HFFc6 (cell line): ENCODE data around the gene BABAM2. TPM values are rescaled to one million over a fixed set of nuclear protein-coding genes. Genes with fewer than 3 reads are reported as not detected.

Experiments
- DNase-seq: peaks from one replicate; pipeline ENCODE4 v3.0.0-alpha.2; 2018
- H3K27ac Mint-ChIP-seq: 2 replicates; pipeline ENCODE4 v1.8.0; 2020; ENCODE audit warnings: mild to moderate bottlenecking, mixed read lengths
- H3K27me3 Mint-ChIP-seq: 2 replicates; pipeline ENCODE4 v1.8.0; 2021; ENCODE audit warnings: mild to moderate bottlenecking, moderate library complexity, mixed read lengths; ENCODE audit not compliant: insufficient read depth
- H3K36me3 Mint-ChIP-seq: 2 replicates; pipeline ENCODE4 v1.8.0; 2021; ENCODE audit warnings: low read depth, mixed read lengths
- H3K4me1 Mint-ChIP-seq: 2 replicates; pipeline ENCODE4 v1.8.0; 2020; ENCODE audit warnings: low read depth, mixed read lengths
- H3K4me3 Mint-ChIP-seq: 2 replicates; pipeline ENCODE4 v1.8.0; 2020; ENCODE audit warnings: mild to moderate bottlenecking, moderate library complexity, mixed read lengths
- H3K9me3 Mint-ChIP-seq: 2 replicates; pipeline ENCODE4 v1.8.0; 2020; ENCODE audit warnings: mild to moderate bottlenecking, mixed read lengths
- CTCF ChIP-seq: fragments of 200-600 bp; sonication (generic); IDR thresholded peaks from 2 replicates; pipeline ENCODE4 v1.5.0; 2021; ENCODE audit warnings: antibody characterized with exemption, mild to moderate bottlenecking
- total RNA-seq, 6 experiments: library from RNA; stranded (reverse); fragmentation: NEBNext Ultra II Directional; extraction: Animal tissue kit (Norgen Biotek cat#: 25700); gene quantifications; 2 replicates in 1 of 6; 3 replicates in 5 of 6; pipeline ENCODE4 v1.2.3, GENCODE V29; 2021

BABAM2 gene
- total RNA-seq, 6 experiments from 2014 or later: 30.8 to 46.6 (median 41.2) TPM

GRCh38 chr2:28155627-28156026 is 265.1 kb downstream of the BABAM2 start:
- Mint-ChIP-seq H3K9me3 (peaks cover 16% of the 10 kb centered on the region), H3K36me3 (peaks cover 37% of the 10 kb centered on the region)
- DNase-seq: no peak

GRCh38 chr2:28158791-28159190 is 268.3 kb downstream of the BABAM2 start:
- peaks cover 28% of the 10 kb centered on the region for H3K36me3 Mint-ChIP-seq
- no peak for DNase-seq
- no peak for TF ChIP-seq CTCF
- H3K9me3 Mint-ChIP-seq: peaks cover 16% of the 10 kb centered on the region
- H3K4me1 Mint-ChIP-seq: peaks cover 22% of the 10 kb centered on the region
- peaks cover 1% of the 10 kb centered on the region; the same call in 1 of the 2 replicates for H3K27me3 Mint-ChIP-seq
- H3K4me3 Mint-ChIP-seq: no peak overlapping the region
- H3K27ac Mint-ChIP-seq: no peak overlapping the region

More at GRCh38 chr2:28155627-28156026, 265.1 kb downstream of the BABAM2 start:
- Mint-ChIP-seq H3K27ac (no peak overlapping the region), H3K27me3 (peaks cover 1% of the 10 kb centered on the region; the same call in 1 of the 2 replicates), H3K4me1 (peaks cover 23% of the 10 kb centered on the region), H3K4me3 (no peak overlapping the region)
- TF ChIP-seq CTCF: peak; percentile 86

- peaks cover 2% of the 10 kb centered on the region for H3K9me3 Mint-ChIP-seq
- DNase-seq: peak; percentile 57
- peaks cover 20% of the 10 kb centered on the region for H3K36me3 Mint-ChIP-seq
- H3K4me1 Mint-ChIP-seq: peaks cover 44% of the 10 kb centered on the region
- no peak overlapping the region for H3K4me3 Mint-ChIP-seq
- H3K27ac Mint-ChIP-seq: peak overlapping the region; percentile 69
- no peaks in the 10 kb centered on the region for H3K27me3 Mint-ChIP-seq
- TF ChIP-seq CTCF: no peak
Observed at GRCh38 chr2:28160986-28161425, 270.5 kb downstream of the BABAM2 start.

- TF ChIP-seq CTCF: no peak
- H3K27ac Mint-ChIP-seq: 0 out of 2 replicates have a peak overlapping the region, but pooled peaks have one; percentile 69
- H3K4me1 Mint-ChIP-seq: peaks cover 49% of the 10 kb centered on the region
- H3K36me3 Mint-ChIP-seq: peaks cover 17% of the 10 kb centered on the region
- no peaks in the 10 kb centered on the region; the same call in 1 of the 2 replicates for H3K9me3 Mint-ChIP-seq
- no peaks in the 10 kb centered on the region for H3K27me3 Mint-ChIP-seq
- DNase-seq: no peak
- no peak overlapping the region for H3K4me3 Mint-ChIP-seq
Observed at GRCh38 chr2:28161466-28161865, 270.9 kb downstream of the BABAM2 start.

GRCh38 chr2:28162564-28162963 is 272.0 kb downstream of the BABAM2 start:
- Mint-ChIP-seq H3K4me1 (peaks cover 57% of the 10 kb centered on the region), H3K27me3 (no peaks in the 10 kb centered on the region), H3K4me3 (no peak overlapping the region), H3K9me3 (no peaks in the 10 kb centered on the region), H3K36me3 (peaks cover 12% of the 10 kb centered on the region), H3K27ac (no peak overlapping the region)
- no peak for DNase-seq
- no peak for TF ChIP-seq CTCF

- Mint-ChIP-seq H3K27me3 (no peaks in the 10 kb centered on the region), H3K4me3 (no peak overlapping the region), H3K4me1 (peaks cover 57% of the 10 kb centered on the region), H3K27ac (no peak overlapping the region), H3K9me3 (no peaks in the 10 kb centered on the region), H3K36me3 (peaks cover 12% of the 10 kb centered on the region)
- DNase-seq: no peak
- TF ChIP-seq CTCF: no peak
Observed at GRCh38 chr2:28163028-28163427, 272.5 kb downstream of the BABAM2 start.
